Spleen (tissue), 13 donors: ENCODE measurements around the gene CCDC87. TPM values are rescaled to one million over a fixed set of nuclear protein-coding genes. Genes with fewer than 3 reads are reported as not detected.
"Not testable (repeated sequence)": the region's sequence is repeated elsewhere in the genome, so short reads cannot be mapped to it uniquely, and the experiment has no call there.

Source experiments
- DNase-seq: peaks from one replicate; pipeline ENCODE4 v3.0.0-alpha.2; 2020
- H3K27ac ChIP-seq, 8 donors: fragments of 200-600 bp; sonication (generic) in 7 of 8; 1 replicate in 4 of 8; 2 replicates in 4 of 8; pipeline versions ENCODE4 v1.5.0 to v1.8.0; 2016 to 2021; ENCODE audit warnings: inconsistent platforms in 4 of 8, mild to moderate bottlenecking in 4 of 8, moderate library complexity in 1 of 8
- H3K27me3 ChIP-seq, 7 donors: fragments of 200-600 bp; sonication (generic) in 6 of 7; replicated peaks in 1 of 7; 1 replicate in 4 of 7; 2 replicates in 3 of 7; pipeline versions ENCODE4 v1.5.0 to v1.8.0; 2016 to 2021; ENCODE audit warnings: inconsistent platforms in 3 of 7, mild to moderate bottlenecking in 1 of 7
- H3K36me3 ChIP-seq, 6 donors: fragments of 200-600 bp; sonication (generic) in 5 of 6; 1 replicate in 4 of 6; 2 replicates in 2 of 6; pipeline versions ENCODE4 v1.5.0 to v1.8.0; 2016 to 2021; ENCODE audit warnings: inconsistent platforms in 2 of 6
- H3K4me1 ChIP-seq, 6 donors: fragments of 200-600 bp; sonication (generic) in 5 of 6; 1 replicate in 3 of 6; 2 replicates in 3 of 6; pipeline versions ENCODE4 v1.5.0 to v1.8.0; 2016 to 2021; ENCODE audit warnings: inconsistent platforms in 3 of 6
- H3K4me3 ChIP-seq, 8 donors: fragments of 200-600 bp; sonication (generic) in 7 of 8; 1 replicate in 4 of 8; 2 replicates in 4 of 8; pipeline versions ENCODE4 v1.5.0 to v1.8.0; 2016 to 2021; ENCODE audit warnings: inconsistent platforms in 4 of 8, mild to moderate bottlenecking in 4 of 8, moderate library complexity in 2 of 8
- H3K9me3 ChIP-seq, 8 donors: fragments of 200-600 bp; sonication (generic) in 7 of 8; 1 replicate in 4 of 8; 2 replicates in 4 of 8; pipeline versions ENCODE4 v1.5.0 to v1.8.0; 2016 to 2021; ENCODE audit warnings: inconsistent platforms in 4 of 8
- CTCF ChIP-seq, 11 experiments: fragments of 200-600 bp in 7 of 11; fragments of 450-650 bp in 4 of 11; sonication (generic) in 4 of 11; IDR thresholded peaks in 8 of 11; conservative IDR thresholded peaks in 3 of 11; 1 replicate in 7 of 11; 2 replicates in 4 of 11; pipeline versions ENCODE4 v1.4.0 to v1.8.0; 2016 to 2021; ENCODE audit warnings: antibody characterized with exemption in 11 of 11, inconsistent platforms in 4 of 11, mild to moderate bottlenecking in 1 of 11
- POLR2A ChIP-seq, 3 donors: fragments of 450-650 bp; IDR thresholded peaks; one replicate each; pipeline ENCODE4 v1.5.1; 2017; ENCODE audit warnings: antibody characterized with exemption in 3 of 3, mild to moderate bottlenecking in 1 of 3
- POLR2AphosphoS5 ChIP-seq, 3 donors: sonication (generic); formaldehyde crosslinking; IDR thresholded peaks; one replicate each; pipeline ENCODE4 v1.5.1; 2017; ENCODE audit warnings: antibody characterized with exemption in 3 of 3
- WGBS, 5 donors: extraction: QIAGEN DNeasy Blood & Tissue Kit in 3 of 5; methylation state at CpG; one replicate each; pipeline versions ENCODE4 v1.1.5 to v1.1.7; 2013 to 2018; 5-methylcytosine and 5-hydroxymethylcytosine counted together
- intact Hi-C: fragments of 100-400 bp; cut with DNase I; formaldehyde crosslinking; loops from one replicate; pipeline ENCODE4 v1.15.0; 2023; ENCODE audit warnings: low total_unique reads
- long read RNA-seq, 2 donors: transcript quantifications; one replicate each; lab custom pipeline, GENCODE V29; 2026
- polyA plus RNA-seq, 3 donors: library from polyadenylated mRNA; stranded (reverse); fragments of 200-250 nt; gene quantifications; one replicate each; pipeline ENCODE4 v1.2.1, GENCODE V29; 2013
- total RNA-seq, 7 donors: library from RNA; depleted of rRNA in 3 of 7; stranded (reverse); fragments of >200 nt in 3 of 7; fragmentation: NEBNext Ultra II Directional in 4 of 7; extraction: Animal tissue kit (Norgen Biotek cat#: 25700) in 4 of 7; gene quantifications; one replicate each; pipeline versions ENCODE4 v1.1.0 to v1.2.1, GENCODE V29; 2016 to 2021
- donor health status: healthy with polysubstance abuse.
- donor health status: DM: no; HTN: no; CAD: no; lungs with moderate emphysema.
- donor health status: DM: no; HTN: no; CAD: no.
- donor health status: Bipolar disorder and iron deficiency.
- donor health status: healthy.
- donor health status: DM: no; HTN: no; CAD: no.
- donor health status: DM: yes; HTN: yes; CAD: no.

Gene CCDC87
- total RNA-seq: under 1 TPM in 5 of 7 donors, not detected in 2; 0.10 to 0.79 (median 0.17) TPM
- under 1 TPM; 0.04 to 0.08 (median 0.06) TPM for polyA plus RNA-seq
- long read RNA-seq, donor 1: 0 reads
- long read RNA-seq, donor 2: 0 reads

DNA sequence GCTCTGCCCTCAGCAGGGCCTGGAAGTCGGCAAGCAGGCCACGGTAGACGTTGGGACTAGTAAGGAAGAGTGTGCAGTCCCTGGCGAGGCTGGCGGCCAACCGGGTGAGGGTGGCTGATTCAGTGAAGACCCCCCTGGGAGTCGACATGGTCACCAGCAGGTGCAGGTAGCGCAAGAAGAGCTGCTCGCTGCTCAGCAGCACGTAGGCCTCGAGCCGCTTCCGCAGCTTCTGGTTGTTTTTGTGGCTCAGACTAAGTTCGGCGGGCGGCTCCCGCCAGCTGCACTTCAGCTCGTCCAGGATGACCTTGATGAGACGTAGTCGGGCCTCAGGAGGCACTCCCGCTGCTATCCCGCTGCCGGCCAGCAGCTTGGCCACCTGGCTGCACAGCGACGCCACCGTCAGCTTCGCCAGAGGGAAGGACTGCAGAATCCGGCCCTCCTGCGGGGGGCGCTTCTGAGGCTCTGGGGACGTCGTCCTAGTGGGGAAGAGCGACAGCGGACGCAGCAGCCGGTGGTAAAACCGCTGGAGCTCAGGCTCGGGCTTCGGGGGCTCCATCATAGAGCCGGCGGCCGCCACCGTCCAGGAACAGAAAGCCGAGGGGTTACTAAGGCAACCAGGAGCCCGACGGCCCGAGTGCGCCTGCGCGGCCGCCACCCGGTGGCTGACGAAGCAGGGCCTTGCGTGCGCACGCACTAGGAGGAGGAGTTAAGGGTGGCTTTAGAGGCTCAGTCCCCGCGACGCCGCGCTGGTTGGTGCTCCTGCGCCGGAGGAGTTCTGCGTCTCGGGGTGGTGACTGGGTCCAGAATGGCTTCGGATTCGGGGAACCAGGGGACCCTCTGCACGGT lies at the start of gene CCDC87, which contains the start of gene CCS:
Gene CCDC87 (minus strand): TSS at position 607 of the 846 bp plus-strand sequence. CDS start 48 bp downstream, at position 559.
Gene CCS (plus strand): TSS at position 729 of the 846 bp plus-strand sequence. CDS start 77 bp downstream, at position 806.
- Histone ChIP-seq H3K4me1 (peaks cover 18 to 45% (median 40%) of the 10 kb centered on the region in 6 donors), H3K4me3 (peak within 1 kb of the TSS; percentile 55 to 87 (median 62)), H3K9me3 (no peaks in the 10 kb centered on the region), H3K27me3 (no peaks in the 10 kb centered on the region), H3K27ac (peak within 1 kb of the TSS; percentile 68 to 92 (median 88)), H3K36me3 (no peaks in the 10 kb centered on the region)
- TF ChIP-seq CTCF (IDR thresholded peaks at IDR 0.05 in 8 of 11, conservative IDR thresholded peaks at IDR 0.05 in 3 of 11) (peak; percentile 57 to 89 (median 68)), POLR2AphosphoS5 (IDR thresholded peaks at IDR 0.05) (peak; percentile 97 to 99 (median 99)), POLR2A (IDR thresholded peaks at IDR 0.05) (peak in 2 of 3 donors; percentile 72 to 92)
- DNase-seq: peak; percentile 100
- intact Hi-C loops: no loop called here
- 0 to 15% (median 15%) methylated on average over 27 to 68 of the region's 68 CpGs for WGBS, 5 donors

DNA sequence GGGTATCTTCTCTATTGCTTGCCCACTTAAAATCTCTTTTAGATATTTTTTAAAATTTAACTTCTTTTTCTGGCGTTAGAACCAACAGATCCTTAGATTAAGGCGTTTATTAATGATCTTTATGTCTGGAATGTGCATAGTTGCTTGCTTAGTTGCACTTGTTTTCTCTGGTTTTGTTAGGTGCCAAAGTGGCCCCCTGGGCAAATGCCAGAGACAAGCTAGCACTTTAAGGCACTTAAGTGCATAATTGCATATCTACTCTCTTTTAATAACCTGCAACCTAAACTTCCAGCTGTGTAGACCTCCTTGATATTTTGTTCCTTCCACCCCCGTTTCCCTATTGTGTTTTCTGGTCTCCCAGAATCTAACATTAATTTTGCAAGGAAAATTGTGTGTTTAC lies 49.0 kb upstream of the CCDC87 start:
- DNase-seq: no peak
- TF ChIP-seq POLR2A (IDR thresholded peaks at IDR 0.05) (no peak), CTCF (IDR thresholded peaks at IDR 0.05 in 8 of 11, conservative IDR thresholded peaks at IDR 0.05 in 3 of 11) (no peak), POLR2AphosphoS5 (IDR thresholded peaks at IDR 0.05) (no peak)
- Histone ChIP-seq H3K9me3 (no peaks in the 10 kb centered on the region), H3K36me3 (peaks cover 0 to 73% (median 59%) of the 10 kb centered on the region in 6 donors), H3K27ac (peak overlapping the region in 2 of 8 donors; percentile 30 to 93), H3K4me1 (peaks cover 61 to 94% (median 90%) of the 10 kb centered on the region in 6 donors), H3K4me3 (peak overlapping the region in 7 of 8 donors; percentile 10 to 89 (median 78)), H3K27me3 (no peaks in the 10 kb centered on the region)
- intact Hi-C loops: no loop called here
- WGBS, 5 donors: 29 to 55% (median 52%) methylated on average over 3 of the region's 3 CpGs

DNA sequence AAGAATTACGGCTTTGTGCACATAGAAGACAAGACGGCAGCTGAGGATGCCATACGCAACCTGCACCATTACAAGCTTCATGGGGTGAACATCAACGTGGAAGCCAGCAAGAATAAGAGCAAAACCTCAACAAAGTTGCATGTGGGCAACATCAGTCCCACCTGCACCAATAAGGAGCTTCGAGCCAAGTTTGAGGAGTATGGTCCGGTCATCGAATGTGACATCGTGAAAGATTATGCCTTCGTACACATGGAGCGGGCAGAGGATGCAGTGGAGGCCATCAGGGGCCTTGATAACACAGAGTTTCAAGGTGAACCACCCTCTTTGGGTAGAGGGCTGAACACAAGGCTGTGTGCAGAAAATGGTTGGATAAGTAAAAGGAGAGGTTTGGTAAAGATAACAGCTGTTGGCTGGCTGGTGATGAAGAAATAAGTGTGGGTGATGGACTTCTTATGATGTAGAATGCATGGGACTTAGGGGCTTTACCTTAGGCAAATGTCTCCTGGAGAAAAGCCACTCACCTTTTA lies 47.0 kb upstream of the CCDC87 start:
- WGBS, 5 donors: 58 to 65% (median 63%) methylated on average over 8 to 10 of the region's 10 CpGs
- Histone ChIP-seq H3K36me3 (peaks cover 0 to 66% (median 40%) of the 10 kb centered on the region in 6 donors), H3K4me1 (peaks cover 54 to 92% (median 80%) of the 10 kb centered on the region in 6 donors), H3K4me3 (peak overlapping the region in 7 of 8 donors; percentile 78 to 94 (median 89)), H3K27ac (peak overlapping the region in 4 of 8 donors; percentile 85 to 96 (median 92))
- intact Hi-C loops, H3K9me3 ChIP-seq, DNase-seq, H3K27me3 ChIP-seq: not testable (repeated sequence)

DNA sequence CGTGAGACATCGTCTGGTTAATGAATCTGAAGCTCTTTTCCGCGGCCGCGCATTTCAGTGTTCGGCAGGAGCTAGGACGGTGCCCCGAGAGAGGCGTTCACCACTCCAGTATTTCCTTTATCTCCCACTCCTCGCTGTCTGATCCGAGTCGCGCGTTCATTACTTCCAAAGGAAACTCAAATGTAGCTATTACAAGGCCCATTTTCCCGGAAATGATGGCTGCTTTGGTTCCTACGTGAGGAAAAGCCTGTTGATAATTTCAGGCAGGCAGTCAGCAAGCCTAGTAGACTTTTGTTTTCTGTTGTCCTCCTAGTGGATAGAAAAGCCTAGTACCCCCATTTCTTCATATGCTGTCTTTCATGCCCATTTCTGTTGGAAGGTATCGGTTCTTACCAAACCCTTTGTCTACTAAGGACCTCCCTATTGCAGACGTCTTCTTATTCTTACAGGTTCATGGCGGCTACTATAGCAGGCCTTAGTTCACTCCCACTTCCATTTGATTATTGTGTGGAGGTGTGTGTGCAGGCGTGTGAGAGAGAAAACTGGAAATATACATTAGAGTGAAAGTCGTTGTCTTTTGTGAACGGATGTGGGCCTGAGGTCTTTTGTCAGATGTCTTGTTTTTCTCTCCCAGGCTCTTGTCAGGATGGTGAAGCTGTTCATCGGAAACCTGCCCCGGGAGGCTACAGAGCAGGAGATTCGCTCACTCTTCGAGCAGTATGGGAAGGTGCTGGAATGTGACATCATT lies 46.4 kb upstream of the CCDC87 start:
- 6 to 13% (median 10%) methylated on average over 27 of the region's 27 CpGs for WGBS, 5 donors
- Histone ChIP-seq H3K27me3 (no peaks in the 10 kb centered on the region), H3K9me3 (no peaks in the 10 kb centered on the region), H3K36me3 (peaks cover 0 to 66% (median 34%) of the 10 kb centered on the region in 6 donors), H3K27ac (peak overlapping the region; percentile 70 to 96 (median 92)), H3K4me3 (peak overlapping the region; percentile 77 to 94 (median 88)), H3K4me1 (peaks cover 48 to 91% (median 74%) of the 10 kb centered on the region in 6 donors)
- DNase-seq: no peak
- intact Hi-C loops: no loop called here
- TF ChIP-seq POLR2AphosphoS5 (IDR thresholded peaks at IDR 0.05) (no peak), POLR2A (IDR thresholded peaks at IDR 0.05) (no peak), CTCF (IDR thresholded peaks at IDR 0.05 in 8 of 11, conservative IDR thresholded peaks at IDR 0.05 in 3 of 11) (peak in 1 of 11 experiments; percentile 15)
